ENCODE results near the gene TNRC18.
"Not testable (repeated sequence)": the region's sequence is repeated elsewhere in the genome, so short reads cannot be mapped to it uniquely, and the experiment has no call there.

Gene TNRC18

DNA sequence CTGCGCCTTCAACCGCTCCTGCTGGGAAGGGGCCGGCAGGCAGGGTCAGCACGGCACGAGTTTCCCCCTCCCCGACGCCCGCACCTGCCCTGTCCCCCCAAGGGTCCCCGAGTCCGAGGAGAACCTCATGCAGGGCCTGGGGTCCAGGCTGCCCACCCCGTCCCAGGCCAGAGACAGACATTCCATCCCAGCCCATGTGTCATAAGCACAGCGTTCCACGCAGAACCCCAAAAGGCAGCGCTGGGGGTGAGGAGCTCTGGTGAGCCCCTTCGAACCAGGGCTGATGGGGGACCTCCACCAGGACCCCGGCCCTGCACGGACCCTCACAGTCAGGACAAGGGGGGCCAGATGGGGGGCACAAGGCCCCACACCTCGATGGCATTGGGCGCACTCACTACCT is 49.2 kb downstream of the TNRC18 start:
- DNase-seq = no peak

DNA sequence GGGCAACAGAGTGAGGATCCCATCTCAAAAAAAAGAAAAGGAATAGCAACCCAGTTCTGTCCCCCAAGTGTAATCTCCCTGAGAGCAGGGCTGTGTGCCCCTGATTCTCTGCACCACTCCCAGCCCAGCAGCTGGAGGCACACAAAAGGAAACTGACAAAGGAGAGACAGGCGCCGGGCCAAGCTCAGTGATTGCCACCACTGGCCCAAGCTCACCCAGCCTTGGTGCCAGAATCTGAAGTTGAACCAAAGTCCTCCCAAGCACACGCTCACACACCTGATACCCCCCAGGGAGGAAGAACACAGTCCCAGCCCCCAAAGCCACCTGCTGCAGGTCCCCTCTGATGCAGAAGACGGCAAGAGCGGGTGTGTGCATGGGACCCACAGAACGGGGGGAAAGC is 50.3 kb downstream of the TNRC18 start:
- no peak for DNase-seq

- no peak for DNase-seq
These were observed 52.9 kb downstream of the TNRC18 start for GRCh38 chr7:5370454-5371353.

- no peak for DNase-seq
These were observed 56.0 kb downstream of the TNRC18 start for GRCh38 chr7:5367661-5368060.

GRCh38 chr7:5365976-5366625 is 57.5 kb downstream of the TNRC18 start:
- peak; percentile 34 to 79 for DNase-seq

DNA sequence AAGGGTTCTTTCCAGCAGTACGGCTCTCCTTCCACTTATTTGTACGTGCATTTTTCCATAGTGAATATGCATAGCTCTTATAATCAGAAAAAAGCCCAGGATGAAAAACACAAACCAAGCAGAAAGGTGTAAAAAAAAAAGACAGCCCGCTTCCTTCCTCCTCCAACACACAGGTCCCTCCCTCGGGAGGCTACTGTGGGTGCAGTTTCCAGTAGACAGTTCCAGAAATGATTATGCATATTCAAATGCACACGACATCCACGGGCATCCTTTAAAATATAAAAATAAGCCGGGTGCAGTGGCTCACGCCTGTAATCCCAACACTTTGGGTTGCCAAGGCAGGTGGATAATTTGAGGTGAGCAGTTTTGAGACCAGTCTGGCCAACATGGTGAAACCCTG is 59.9 kb downstream of the TNRC18 start:
- DNase-seq = no peak

DNA sequence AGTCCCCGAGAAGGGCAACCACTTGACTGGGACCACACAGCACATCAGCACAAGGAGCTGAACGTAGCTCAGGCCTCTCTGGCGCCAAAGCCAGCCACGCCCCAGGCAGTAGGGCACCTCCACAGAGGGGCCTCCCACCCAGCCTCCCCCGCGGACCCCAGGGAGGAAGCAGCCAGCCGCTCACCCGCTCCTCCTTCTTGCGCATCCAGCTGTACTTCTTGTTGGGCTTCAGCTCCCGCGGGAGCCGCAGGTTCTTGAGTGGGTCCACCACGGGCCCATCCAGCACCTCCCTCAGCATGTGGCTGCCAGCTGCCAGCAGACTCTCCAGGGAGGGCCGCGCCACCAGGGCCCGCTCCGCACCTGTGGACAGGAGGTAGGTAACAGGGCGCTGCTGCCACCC is 61.2 kb downstream of the TNRC18 start:
- no peak for DNase-seq

GRCh38 chr7:5361446-5362127 is 62.0 kb downstream of the TNRC18 start:
- DNase-seq = no peak

GRCh38 chr7:5360971-5361370 is 62.7 kb downstream of the TNRC18 start:
- DNase-seq = no peak

DNA sequence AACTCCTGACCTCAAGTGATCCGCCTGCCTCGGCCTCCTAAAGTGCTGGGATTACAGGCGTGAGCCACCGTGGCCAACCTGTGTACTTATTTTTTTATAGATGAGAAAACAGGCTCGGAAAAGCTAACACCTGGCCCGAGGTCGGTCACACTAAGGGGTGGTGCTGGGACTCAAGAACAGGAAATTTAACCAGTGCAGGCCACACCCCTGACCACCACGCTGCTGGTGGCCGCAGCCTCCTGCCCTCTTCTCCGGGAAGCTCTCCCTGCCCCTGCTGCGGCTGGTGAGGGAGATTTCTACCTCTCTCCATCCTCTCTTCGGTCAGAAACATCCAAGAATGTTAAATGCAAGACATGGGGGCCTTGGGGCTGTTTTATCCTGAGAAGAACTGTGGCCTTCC is 63.2 kb downstream of the TNRC18 start:
- no peak for DNase-seq

DNA sequence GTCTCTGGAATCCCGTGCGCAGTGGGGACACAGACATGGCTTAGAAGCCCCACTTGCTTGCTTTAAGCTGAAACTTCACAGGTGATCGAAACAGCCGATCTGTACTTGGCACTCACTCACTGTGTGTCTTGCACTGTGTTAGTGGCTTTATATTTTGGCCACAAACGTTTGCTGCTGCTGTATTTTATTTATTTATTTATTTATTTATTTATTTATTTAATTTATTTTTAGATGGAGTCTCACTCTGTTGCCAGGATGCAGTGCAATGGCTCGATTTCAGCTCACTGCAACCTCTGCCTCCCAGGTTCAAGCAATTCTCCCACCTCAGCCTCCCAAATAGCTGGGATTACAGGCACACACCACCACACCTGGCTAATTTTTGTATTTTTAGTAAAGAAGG is 63.6 kb downstream of the TNRC18 start:
- not testable (repeated sequence) for DNase-seq

DNA sequence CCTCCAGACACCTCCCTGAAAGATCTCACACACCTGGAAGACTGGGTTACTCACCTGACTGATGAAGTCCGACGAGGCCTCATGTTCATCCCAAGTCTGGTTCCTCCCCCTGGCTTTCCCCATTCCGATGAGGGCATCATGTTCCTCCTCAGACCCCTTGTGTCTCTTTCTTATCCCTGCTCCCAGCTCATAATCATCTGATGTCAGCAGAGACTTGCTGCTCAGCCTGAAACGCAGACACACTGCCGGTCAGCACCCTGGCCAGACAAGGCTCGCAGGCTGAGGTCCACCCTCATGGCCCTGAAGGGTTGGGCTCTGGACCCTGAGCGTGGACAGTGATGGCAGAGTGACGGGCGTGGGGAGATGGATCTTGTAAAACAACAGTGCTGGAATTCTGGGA is 64.3 kb downstream of the TNRC18 start:
- no peak for DNase-seq

- DNase-seq = no peak
These were observed 65.7 kb downstream of the TNRC18 start for GRCh38 chr7:5357951-5358350.

DNA sequence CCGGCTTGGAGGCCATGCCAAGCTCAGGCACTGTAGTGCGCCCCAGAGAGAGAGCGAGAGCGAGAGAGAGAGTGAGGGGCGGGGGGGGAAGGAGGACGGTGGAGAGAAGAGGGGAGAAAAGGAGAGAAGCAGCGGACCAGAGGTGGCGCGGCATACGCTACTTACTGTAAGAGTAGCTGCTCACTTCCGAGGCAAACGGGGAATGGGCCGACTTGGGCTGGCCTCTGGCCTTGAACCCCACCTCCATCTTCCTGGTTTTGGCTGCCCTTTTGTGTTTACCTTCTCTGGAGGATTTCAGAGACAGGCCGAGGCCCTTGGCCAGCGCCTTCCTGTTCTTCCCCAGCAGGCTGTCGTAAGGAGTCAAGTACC is 66.9 kb downstream of the TNRC18 start:
- no peak for DNase-seq

- DNase-seq = no peak
These were observed 69.0 kb downstream of the TNRC18 start for GRCh38 chr7:5354460-5355232.

- no peak for DNase-seq
These were observed 71.1 kb downstream of the TNRC18 start for GRCh38 chr7:5352440-5353010.

- no peak for DNase-seq
These were observed 71.9 kb downstream of the TNRC18 start for GRCh38 chr7:5351507-5352265.

DNA sequence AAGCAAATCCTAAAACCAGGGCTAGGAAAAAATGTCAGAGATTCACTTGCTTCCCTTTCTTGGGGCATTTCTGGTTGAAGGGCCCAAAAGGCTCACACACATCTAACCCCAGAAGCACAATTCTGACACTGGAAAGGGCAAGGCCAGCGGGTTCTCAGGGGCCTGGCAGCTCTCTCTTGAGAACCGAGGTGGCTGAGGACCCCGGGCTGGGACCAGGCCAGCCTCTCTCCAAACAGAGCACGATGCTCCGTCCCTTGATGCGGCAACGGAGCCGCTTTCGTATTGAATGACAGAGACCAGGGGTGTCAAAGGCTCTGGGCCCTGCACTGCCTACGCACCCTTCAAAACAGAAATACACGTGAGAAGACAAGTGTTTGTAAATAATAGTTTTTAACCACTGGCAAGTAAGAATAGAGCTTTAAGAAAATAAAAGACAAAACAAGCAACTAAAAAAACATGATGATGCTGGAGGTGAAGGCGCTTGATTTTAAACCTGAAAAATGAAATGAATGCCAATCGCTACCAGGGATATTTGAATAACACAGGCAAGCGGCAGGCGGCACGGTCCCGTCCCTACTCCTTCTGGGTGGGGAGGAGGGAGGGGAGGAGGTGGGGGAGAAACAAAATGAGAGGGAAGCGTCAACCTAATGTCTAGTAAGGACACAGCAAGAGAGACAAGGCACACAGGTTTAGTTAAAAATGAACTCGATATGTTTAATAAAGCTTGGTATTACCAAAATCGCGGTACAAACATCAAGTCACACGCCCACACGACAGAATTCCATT is 72.8 kb downstream of the TNRC18 start:
- no peak for DNase-seq

DNA sequence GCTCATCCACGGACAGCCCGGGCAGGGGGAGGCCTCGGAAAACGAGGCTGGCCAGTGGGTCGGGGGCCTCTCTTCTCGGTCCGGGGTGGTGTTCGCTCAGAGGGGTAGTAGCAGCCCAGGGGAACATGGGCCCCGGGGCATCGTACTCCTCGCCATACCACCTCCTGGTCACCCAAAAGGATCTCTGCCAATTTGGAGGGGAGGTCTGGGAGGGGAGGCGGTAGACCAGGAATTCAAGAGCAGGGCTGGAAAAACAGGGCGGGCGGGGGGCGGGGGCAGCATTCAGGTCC is 73.5 kb downstream of the TNRC18 start:
- no peak for DNase-seq

- DNase-seq = no peak
These were observed 74.0 kb downstream of the TNRC18 start for GRCh38 chr7:5349437-5350173.

- no peak for DNase-seq
These were observed 74.6 kb downstream of the TNRC18 start for GRCh38 chr7:5349005-5349380.

Measured in hippocampal formation (tissue), 2 donors.